Measurements from ENCODE around the gene TRAPPC11. TPM values are rescaled to one million over a fixed set of nuclear protein-coding genes. Genes with fewer than 3 reads are reported as not detected.

The TRAPPC11 gene
- total and polyA plus RNA-seq, 9 donors, result 21.2 to 52.7 (median 40.5) TPM

DNA sequence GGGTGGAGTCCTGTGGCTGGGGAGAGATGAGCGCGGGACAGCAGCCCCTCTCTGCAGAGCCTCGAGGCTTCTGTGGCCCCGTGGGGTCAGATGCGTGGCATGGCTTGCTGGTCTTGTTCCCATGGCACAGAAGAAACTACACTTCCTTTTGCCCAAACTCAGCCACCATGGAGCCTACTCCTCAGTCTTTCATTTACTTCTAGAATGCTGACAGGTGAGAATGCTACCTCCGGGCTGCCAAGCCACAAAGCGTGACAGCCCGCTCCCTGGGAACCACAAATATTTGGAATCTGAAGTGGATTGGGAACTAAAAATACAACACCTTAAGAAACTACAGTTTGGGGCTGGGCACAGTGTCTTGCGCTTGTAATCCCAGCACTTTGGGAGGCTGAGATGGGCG is 98.0 kb downstream of the TRAPPC11 start:
- Histone ChIP-seq H3K27ac (no peak overlapping the region), H3K36me3 (no peaks in the 10 kb centered on the region), H3K27me3 (no peaks in the 10 kb centered on the region), H3K9me3 (no peaks in the 10 kb centered on the region), H3K4me1 (ENCODE audit: insufficient read depth) (peaks cover 1% of the 10 kb centered on the region), H3K4me3 (no peak overlapping the region)
- no peak for TF ChIP-seq POLR2A (IDR thresholded peaks at IDR 0.05)
- TF ChIP-seq EP300 (IDR thresholded peaks at IDR 0.05), result no peak
- TF ChIP-seq, protein P1, sequence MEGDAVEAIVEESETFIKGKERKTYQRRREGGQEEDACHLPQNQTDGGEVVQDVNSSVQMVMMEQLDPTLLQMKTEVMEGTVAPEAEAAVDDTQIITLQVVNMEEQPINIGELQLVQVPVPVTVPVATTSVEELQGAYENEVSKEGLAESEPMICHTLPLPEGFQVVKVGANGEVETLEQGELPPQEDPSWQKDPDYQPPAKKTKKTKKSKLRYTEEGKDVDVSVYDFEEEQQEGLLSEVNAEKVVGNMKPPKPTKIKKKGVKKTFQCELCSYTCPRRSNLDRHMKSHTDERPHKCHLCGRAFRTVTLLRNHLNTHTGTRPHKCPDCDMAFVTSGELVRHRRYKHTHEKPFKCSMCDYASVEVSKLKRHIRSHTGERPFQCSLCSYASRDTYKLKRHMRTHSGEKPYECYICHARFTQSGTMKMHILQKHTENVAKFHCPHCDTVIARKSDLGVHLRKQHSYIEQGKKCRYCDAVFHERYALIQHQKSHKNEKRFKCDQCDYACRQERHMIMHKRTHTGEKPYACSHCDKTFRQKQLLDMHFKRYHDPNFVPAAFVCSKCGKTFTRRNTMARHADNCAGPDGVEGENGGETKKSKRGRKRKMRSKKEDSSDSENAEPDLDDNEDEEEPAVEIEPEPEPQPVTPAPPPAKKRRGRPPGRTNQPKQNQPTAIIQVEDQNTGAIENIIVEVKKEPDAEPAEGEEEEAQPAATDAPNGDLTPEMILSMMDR (IDR thresholded peaks at IDR 0.05), result no peak
- intact Hi-C loops (cut with DNase I), result no loop called here
- WGBS, 3 donors, result 89 to 94% (median 91%) methylated on average over 10 of the region's 10 CpGs
- no peak for DNase-seq

DNA sequence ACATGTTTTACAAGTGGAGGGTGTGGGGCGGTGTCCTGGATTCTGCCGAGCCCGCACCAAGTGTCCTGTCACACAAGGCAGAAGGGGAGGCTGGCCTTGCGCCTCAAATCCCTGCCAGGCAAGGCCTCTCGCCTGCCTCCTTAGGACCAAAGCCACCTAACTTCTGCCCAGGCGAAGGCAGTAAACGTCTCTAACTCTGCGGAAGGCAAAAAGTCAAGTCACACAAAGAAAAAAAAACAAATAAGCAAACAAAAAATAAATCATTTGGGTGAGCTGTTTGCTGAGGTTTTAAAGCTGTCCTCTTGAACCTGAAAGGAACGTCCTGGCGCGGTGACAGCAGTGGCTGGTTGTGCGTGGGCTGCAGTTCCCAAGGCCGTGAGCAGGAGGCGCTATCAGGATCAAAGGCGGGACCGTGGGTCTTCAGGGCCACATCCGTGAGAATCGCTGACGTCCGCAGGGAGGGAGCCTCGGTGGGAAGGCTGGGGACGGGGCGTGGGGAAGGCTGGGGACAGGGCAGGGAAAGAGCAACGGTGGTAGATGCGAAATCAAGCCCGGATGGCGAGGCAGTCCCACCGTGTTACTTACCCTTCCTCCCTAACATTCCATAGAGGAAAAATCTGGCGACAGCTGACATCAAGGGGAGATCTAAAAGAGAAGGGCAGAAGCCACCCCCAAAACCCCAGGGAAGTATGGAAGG is 99.1 kb downstream of the TRAPPC11 start:
- H3K9me3 ChIP-seq, result no peaks in the 10 kb centered on the region
- peak in 3 of 5 donors; percentile 20 to 61 (median 23) for DNase-seq
- no peak overlapping the region for H3K27ac ChIP-seq
- H3K36me3 ChIP-seq, result no peaks in the 10 kb centered on the region
- H3K4me1 ChIP-seq (ENCODE audit: insufficient read depth), result peaks cover 1% of the 10 kb centered on the region
- intact Hi-C loops (cut with DNase I), result no loop called here
- no peaks in the 10 kb centered on the region for H3K27me3 ChIP-seq
- 39 to 44% (median 42%) methylated on average over 29 of the region's 29 CpGs for WGBS, 3 donors
- no peak overlapping the region for H3K4me3 ChIP-seq
- TF ChIP-seq EP300 (IDR thresholded peaks at IDR 0.05) (no peak), POLR2A (IDR thresholded peaks at IDR 0.05) (no peak)
- TF ChIP-seq, protein P1 (IDR thresholded peaks at IDR 0.05), result no peak

DNA sequence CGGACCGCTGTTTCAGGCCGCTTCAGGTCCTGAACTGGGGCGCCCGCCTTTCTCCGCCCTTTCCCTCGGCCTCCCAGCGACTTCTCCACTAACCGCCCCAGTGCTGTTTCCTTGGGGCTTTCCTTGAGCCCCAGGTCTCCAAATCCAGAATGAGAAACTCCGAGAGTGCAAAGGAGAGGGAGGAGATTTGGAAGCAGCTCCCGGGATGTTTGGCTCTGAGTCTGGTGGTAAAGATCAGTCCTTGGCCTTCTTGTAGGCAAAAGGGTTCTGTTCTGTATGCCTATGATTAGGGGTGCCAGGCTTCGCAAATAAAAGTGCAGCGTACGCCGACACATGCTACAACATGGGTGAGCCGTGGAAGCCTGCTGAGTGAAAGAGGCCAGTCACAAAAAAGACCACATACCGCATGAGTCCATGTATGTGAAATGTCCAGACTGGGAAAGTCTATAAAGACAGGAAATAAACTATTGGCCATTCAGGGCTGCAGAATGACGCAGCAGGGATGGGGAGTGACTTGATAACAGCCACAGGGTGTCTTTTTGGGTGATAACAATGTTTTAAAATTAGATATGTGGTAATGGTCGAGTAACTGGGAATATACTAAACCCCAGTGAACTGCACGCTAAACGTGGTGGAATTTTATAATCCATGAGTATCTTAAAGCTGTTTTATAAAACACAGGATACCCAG is 99.8 kb downstream of the TRAPPC11 start:
- H3K9me3 ChIP-seq, result no peaks in the 10 kb centered on the region
- no peaks in the 10 kb centered on the region for H3K27me3 ChIP-seq
- intact Hi-C loops (cut with DNase I), result no loop called here
- 68 to 85% (median 78%) methylated on average over 21 of the region's 21 CpGs for WGBS, 3 donors
- no peak overlapping the region for H3K4me3 ChIP-seq
- no peak for DNase-seq
- peaks cover 1% of the 10 kb centered on the region for H3K4me1 ChIP-seq (ENCODE audit: insufficient read depth)
- TF ChIP-seq, protein P1 (IDR thresholded peaks at IDR 0.05), result no peak
- TF ChIP-seq POLR2A (IDR thresholded peaks at IDR 0.05), result no peak
- TF ChIP-seq EP300 (IDR thresholded peaks at IDR 0.05), result no peak
- no peaks in the 10 kb centered on the region for H3K36me3 ChIP-seq
- no peak overlapping the region for H3K27ac ChIP-seq

DNA sequence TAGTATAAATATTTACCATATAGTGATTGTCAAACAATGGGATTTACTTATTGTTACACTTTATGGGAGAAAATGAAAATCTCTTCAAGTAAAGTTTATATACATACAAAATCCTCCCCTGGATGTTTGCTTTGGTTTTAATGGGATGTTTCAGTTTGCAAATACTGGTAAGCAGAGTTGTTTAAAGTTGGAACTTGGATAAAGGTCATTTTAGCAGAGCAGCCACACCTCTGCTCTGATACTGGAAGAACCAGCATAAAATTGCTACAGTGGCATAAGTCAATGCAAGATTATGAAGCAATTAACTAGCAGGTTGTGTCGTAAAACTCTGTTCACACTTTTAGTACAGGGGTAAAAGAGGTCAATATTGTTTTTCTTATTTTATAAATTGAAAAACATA is 101.2 kb downstream of the TRAPPC11 start:
- H3K4me3 ChIP-seq, result no peak overlapping the region
- intact Hi-C loops (cut with DNase I), result loop anchor here in 1 of 4 donors (5.0 kb wide), 1 partner anchor 1798 kb away; no protein-coding TSS in a partner anchor
- no peaks in the 10 kb centered on the region for H3K36me3 ChIP-seq
- H3K9me3 ChIP-seq, result no peaks in the 10 kb centered on the region
- no peaks in the 10 kb centered on the region for H3K27me3 ChIP-seq
- WGBS, 3 donors, result 30 to 46% (median 32%) methylated on average over 1 of the region's 1 CpG
- no peak for DNase-seq
- H3K4me1 ChIP-seq (ENCODE audit: insufficient read depth), result peaks cover 1% of the 10 kb centered on the region
- H3K27ac ChIP-seq, result no peak overlapping the region
- TF ChIP-seq EP300 (IDR thresholded peaks at IDR 0.05) (no peak), POLR2A (IDR thresholded peaks at IDR 0.05) (no peak)
- TF ChIP-seq, protein P1 (IDR thresholded peaks at IDR 0.05), result no peak

Small RNA genes within 50 kb of the gene (small RNA-seq; reads per million reads assigned to genes)
- not detected for gene RNU6-1053P
- not detected for gene RNU6-335P
- gene RNU6-479P, result not detected

Other genes with a start within 250 kb of the TRAPPC11 start
- 10 to 100 TPM; 17.8 to 28.8 (median 19.2) TPM for gene CDKN2AIP, start 214.7 kb upstream of the TRAPPC11 start, total RNA-seq
- 10 to 100 TPM; 14.2 to 25.9 TPM for gene CDKN2AIP, start 214.7 kb upstream of the TRAPPC11 start, polyA plus RNA-seq
- 10 to 100 TPM; 19.3 to 47.5 (median 28.7) TPM for gene ING2, start 154.2 kb upstream of the TRAPPC11 start, total RNA-seq
- 10 to 100 TPM; 38.6 to 47.3 TPM for gene ING2, start 154.2 kb upstream of the TRAPPC11 start, polyA plus RNA-seq
- 10 to 100 TPM; 29.0 to 63.5 (median 37.8) TPM for gene RWDD4, start 108 bp upstream of the TRAPPC11 start, total RNA-seq
- 10 to 100 TPM; 30.5 to 40.3 TPM for gene RWDD4, start 108 bp upstream of the TRAPPC11 start, polyA plus RNA-seq
- gene STOX2, start 246.0 kb downstream of the TRAPPC11 start, total RNA-seq, result 10 to 100 TPM in 3 of 7 donors, 1 to 10 TPM in 4; 2.6 to 16.4 (median 7.7) TPM
- gene STOX2, start 246.0 kb downstream of the TRAPPC11 start, polyA plus RNA-seq, result 1 to 10 TPM; 2.2 to 3.8 TPM